Measurements from ENCODE around the gene ATP5F1E. TPM values are rescaled to one million over a fixed set of nuclear protein-coding genes. Genes with fewer than 3 reads are reported as not detected.

The ATP5F1E gene
- total and polyA plus RNA-seq, 2 of the 4 experiments (the other 2 are of a cell fraction): 3.8 to 34.5 TPM

- peaks cover 3% of the 10 kb centered on the region; the same call in 1 of the 2 replicates for H3K4me1 ChIP-seq (ENCODE audit: control insufficient read depth, insufficient read depth, low read length)
- no peak overlapping the region for H2AK5ac ChIP-seq (ENCODE audit: low read depth, low read length)
- no peak for TF ChIP-seq MXI1 (IDR thresholded peaks at IDR 0.05; ENCODE audit: borderline replicate concordance, low read depth, low read length)
- TF ChIP-seq RFX5 (IDR thresholded peaks at IDR 0.05; ENCODE audit: low read depth, low read length): no peak
- TF ChIP-seq BHLHE40 (IDR thresholded peaks at IDR 0.05; ENCODE audit: low read depth, low read length): no peak
- no peak for TF ChIP-seq MAZ (IDR thresholded peaks at IDR 0.05; ENCODE audit: borderline replicate concordance, low read depth, low read length)
- TF ChIP-seq POLR2A (IDR thresholded peaks at IDR 0.05; ENCODE audit: low read depth, low read length): no peak
- TF ChIP-seq NFE2L2 (IDR thresholded peaks at IDR 0.05; ENCODE audit: low read depth, low read length): no peak
- TF ChIP-seq RAD21 (IDR thresholded peaks at IDR 0.05; ENCODE audit: low read length): no peak
- TF ChIP-seq ELK1 (IDR thresholded peaks at IDR 0.05; ENCODE audit: borderline replicate concordance, low read depth, low read length): no peak
- TF ChIP-seq CHD1 (IDR thresholded peaks at IDR 0.05; ENCODE audit: low read depth, low read length): no peak
- TF ChIP-seq USF2 (IDR thresholded peaks at IDR 0.05; ENCODE audit: low read depth, low read length): no peak
- no peak for TF ChIP-seq SMC3 (IDR thresholded peaks at IDR 0.05; ENCODE audit: low read depth, low read length)
- no peak for TF ChIP-seq CEBPB (IDR thresholded peaks at IDR 0.05; ENCODE audit: low read depth, low read length)
- no peak for TF ChIP-seq FOS (IDR thresholded peaks at IDR 0.05; ENCODE audit: low read depth, low read length)
- no peak for TF ChIP-seq RCOR1 (IDR thresholded peaks at IDR 0.05; ENCODE audit: insufficient replicate concordance, low read length)
- TF ChIP-seq, protein P1, sequence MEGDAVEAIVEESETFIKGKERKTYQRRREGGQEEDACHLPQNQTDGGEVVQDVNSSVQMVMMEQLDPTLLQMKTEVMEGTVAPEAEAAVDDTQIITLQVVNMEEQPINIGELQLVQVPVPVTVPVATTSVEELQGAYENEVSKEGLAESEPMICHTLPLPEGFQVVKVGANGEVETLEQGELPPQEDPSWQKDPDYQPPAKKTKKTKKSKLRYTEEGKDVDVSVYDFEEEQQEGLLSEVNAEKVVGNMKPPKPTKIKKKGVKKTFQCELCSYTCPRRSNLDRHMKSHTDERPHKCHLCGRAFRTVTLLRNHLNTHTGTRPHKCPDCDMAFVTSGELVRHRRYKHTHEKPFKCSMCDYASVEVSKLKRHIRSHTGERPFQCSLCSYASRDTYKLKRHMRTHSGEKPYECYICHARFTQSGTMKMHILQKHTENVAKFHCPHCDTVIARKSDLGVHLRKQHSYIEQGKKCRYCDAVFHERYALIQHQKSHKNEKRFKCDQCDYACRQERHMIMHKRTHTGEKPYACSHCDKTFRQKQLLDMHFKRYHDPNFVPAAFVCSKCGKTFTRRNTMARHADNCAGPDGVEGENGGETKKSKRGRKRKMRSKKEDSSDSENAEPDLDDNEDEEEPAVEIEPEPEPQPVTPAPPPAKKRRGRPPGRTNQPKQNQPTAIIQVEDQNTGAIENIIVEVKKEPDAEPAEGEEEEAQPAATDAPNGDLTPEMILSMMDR (conservative IDR thresholded peaks at IDR 0.05; ENCODE audit: low read depth, low read length): no peak
- no peak for TF ChIP-seq MAFK (IDR thresholded peaks at IDR 0.05; ENCODE audit: low read depth, low read length)
- CTCF ChIA-PET: no interaction called here
- no peak overlapping the region for H2BK5ac ChIP-seq (ENCODE audit: low read depth, low read length, poor library complexity, severe bottlenecking)
- no peaks in the 10 kb centered on the region for H3K9me3 ChIP-seq (ENCODE audit: control insufficient read depth, insufficient read depth, low read length)
- H3K9ac ChIP-seq (ENCODE audit: low read depth, low read length): no peak overlapping the region
- intact Hi-C loops (cut with micrococcal nuclease): loop anchor here (5.0 kb wide), 1 partner anchor 42 kb away; no protein-coding TSS in a partner anchor
- H3K4ac ChIP-seq (ENCODE audit: low read depth, low read length): no peak overlapping the region
- peaks cover 31% of the 10 kb centered on the region for H3K36me3 ChIP-seq (ENCODE audit: control insufficient read depth, insufficient read depth, low read length)
- dilution Hi-C loops (cut with HindIII; ENCODE audit: low sequenced_read_pairs, unreplicated experiment): no loop called here
- no peaks in the 10 kb centered on the region for H3K27me3 ChIP-seq (ENCODE audit: control insufficient read depth, insufficient read depth, low read length)
- no peak overlapping the region for H3K4me3 ChIP-seq (ENCODE audit: insufficient read depth, low read depth, low read length)
- no peak overlapping the region for H3K27ac ChIP-seq (ENCODE audit: insufficient read depth, low read length)
- no peak overlapping the region for H3K18ac ChIP-seq (ENCODE audit: low read depth, low read length)
- no peak overlapping the region for H4K91ac ChIP-seq (ENCODE audit: insufficient read depth, low read depth, low read length)
- BruUV-seq (replicated peaks): no TSS peak
- POLR2A ChIA-PET (ENCODE audit: unreplicated experiment): no interaction called here
- H3K56ac ChIP-seq (ENCODE audit: extremely low read depth, insufficient read depth, low read length): no peak overlapping the region
- in situ Hi-C loops (cut with MboI; ENCODE audit: low sequenced_read_pairs): no loop called here
- DNase-seq (no peak), ATAC-seq (ENCODE audit: low read depth) (no peak)
- no peak overlapping the region for H2AK9ac ChIP-seq (replicated peaks; ENCODE audit: low read depth, low read length, poor library complexity)
- H4K5ac ChIP-seq (ENCODE audit: low read depth, low read length): no peak overlapping the region
- H4K8ac ChIP-seq (ENCODE audit: low read depth in 2 of 2, low read length in 2 of 2): no peak overlapping the region
- no peak overlapping the region for H3K14ac ChIP-seq (replicated peaks; ENCODE audit: low read depth, low read length)
- H3K79me1 ChIP-seq (ENCODE audit: low read depth in 1 of 2, low read length in 2 of 2): peaks cover 29 to 64% of the 10 kb centered on the region in 2 experiments
- H2AFZ ChIP-seq (replicated peaks; ENCODE audit: low read length, poor library complexity): no peak overlapping the region
- no peak overlapping the region for H3K4me2 ChIP-seq (ENCODE audit: low read depth, low read length)
- H4K20me1 ChIP-seq (ENCODE audit: insufficient read depth, low read length): peaks cover 19% of the 10 kb centered on the region
- WGBS, 2 experiments (ENCODE audit: extremely low coverage in 2 of 2, insufficient read length in 1 of 2): no CpG with 5 or more reads among the region's 5 CpGs
- no peak overlapping the region for H2BK20ac ChIP-seq (ENCODE audit: low read depth, low read length)
- H2BK15ac ChIP-seq (ENCODE audit: low read depth, low read length): no peak overlapping the region
- H3K9me1 ChIP-seq (ENCODE audit: insufficient read depth, low read length): peaks cover 22% of the 10 kb centered on the region
- H3K23ac ChIP-seq (ENCODE audit: low read depth, low read length): no peak overlapping the region
- H2BK120ac ChIP-seq (ENCODE audit: low read depth, low read length): no peak overlapping the region
These were observed 46.5 kb downstream of the ATP5F1E start for GRCh38 chr20:58985656-58986055.
